WTC11 (cell line): ENCODE data around the gene CAPN11. TPM values are rescaled to one million over a fixed set of nuclear protein-coding genes. Genes with fewer than 3 reads are reported as not detected.
"Not testable (repeated sequence)": the region's sequence is repeated elsewhere in the genome, so short reads cannot be mapped to it uniquely, and the experiment has no call there.

Experiments
- ATAC-seq: fragments of 200-7000 bp; cut with Tn5 transposase; 2 replicates; pipeline ENCODE4 v1.10.0; 2021; ENCODE audit warnings: mild to moderate bottlenecking, moderate library complexity
- CTCF ChIA-PET: fragments of 300-600 bp; sonication (Branson Sonifier 250); formaldehyde crosslinking; loops from one replicate; lab custom pipeline; 2021; ENCODE audit warnings: antibody characterized with exemption; lab: Charles Lee
- POLR2A ChIA-PET: fragments of 350-600 bp; sonication (Branson Sonifier 250); formaldehyde crosslinking; loops from one replicate; lab custom pipeline; 2021; ENCODE audit warnings: antibody characterized with exemption; lab: Charles Lee
- DNase-seq: peaks from one replicate; pipeline ENCODE4 v3.0.0; 2021; ENCODE audit warnings: low spot score
- H3K27ac Mint-ChIP-seq: 2 replicates; pipeline ENCODE4 v1.8.0; 2021; ENCODE audit warnings: mixed read lengths
- H3K27me3 Mint-ChIP-seq: 2 replicates; pipeline ENCODE4 v1.8.0; 2021; ENCODE audit warnings: low read depth, mild to moderate bottlenecking, moderate library complexity, mixed read lengths
- H3K36me3 Mint-ChIP-seq: 2 replicates; pipeline ENCODE4 v1.8.0; 2021; ENCODE audit warnings: mixed read lengths
- H3K4me1 Mint-ChIP-seq: 2 replicates; pipeline ENCODE4 v1.8.0; 2022; ENCODE audit warnings: mixed read lengths
- H3K4me3 Mint-ChIP-seq: 2 replicates; pipeline ENCODE4 v1.8.0; 2021; ENCODE audit warnings: mild to moderate bottlenecking, moderate library complexity, mixed read lengths
- H3K9me3 Mint-ChIP-seq: 2 replicates; pipeline ENCODE4 v1.8.0; 2021; ENCODE audit warnings: mixed read lengths
- ARID4B ChIP-seq: sonication (generic); formaldehyde crosslinking; IDR thresholded peaks from 2 replicates; pipeline ENCODE4 v1.8.0; 2023; ENCODE audit warnings: missing genetic modification reagents, mild to moderate bottlenecking, borderline replicate concordance
- ATF1 ChIP-seq: sonication (generic); formaldehyde crosslinking; IDR thresholded peaks from 2 replicates; pipeline ENCODE4 v1.8.1; 2023; ENCODE audit warnings: mild to moderate bottlenecking, moderate library complexity, missing genetic modification reagents
- CBFB ChIP-seq: sonication (generic); formaldehyde crosslinking; IDR thresholded peaks from 2 replicates; pipeline ENCODE4 v1.8.1; 2022; ENCODE audit warnings: mild to moderate bottlenecking, low read depth, missing genetic modification reagents
- CREB1 ChIP-seq: sonication (generic); formaldehyde crosslinking; IDR thresholded peaks from 2 replicates; pipeline ENCODE4 v1.8.0; 2023; ENCODE audit warnings: mild to moderate bottlenecking, missing genetic modification reagents
- E2F5 ChIP-seq: sonication (generic); formaldehyde crosslinking; IDR thresholded peaks from 2 replicates; pipeline ENCODE4 v1.8.1; 2022; ENCODE audit warnings: mild to moderate bottlenecking, moderate library complexity, missing genetic modification reagents
- EMX1 ChIP-seq: fragments of 250-450 bp; sonication (Bioruptor Pico); IDR thresholded peaks from 2 replicates; pipeline ENCODE4 v1.8.0; 2021; ENCODE audit warnings: mild to moderate bottlenecking
- FOXJ3 ChIP-seq: sonication (generic); formaldehyde crosslinking; IDR thresholded peaks from 2 replicates; pipeline ENCODE4 v1.9.0; 2021; ENCODE audit warnings: missing genetic modification reagents, mild to moderate bottlenecking, borderline replicate concordance
- FOXK1 ChIP-seq: sonication (generic); formaldehyde crosslinking; IDR thresholded peaks from 2 replicates; pipeline ENCODE4 v1.8.0; 2022; ENCODE audit warnings: mild to moderate bottlenecking, moderate library complexity, missing genetic modification reagents
- GRHL2 ChIP-seq: fragments of 250-450 bp; sonication (Bioruptor Pico); IDR thresholded peaks from 2 replicates; pipeline ENCODE4 v1.8.0; 2022; ENCODE audit warnings: mild to moderate bottlenecking, moderate library complexity; ENCODE audit not compliant: insufficient replicate concordance, severe bottlenecking
- GTF2I ChIP-seq: fragments of 250-450 bp; sonication (Bioruptor Pico); conservative IDR thresholded peaks from 2 replicates; pipeline ENCODE4 v1.4.0; 2021; ENCODE audit warnings: mild to moderate bottlenecking
- NFE2L1 ChIP-seq: sonication (generic); formaldehyde crosslinking; IDR thresholded peaks from 2 replicates; pipeline ENCODE4 v1.8.1; 2023; ENCODE audit warnings: missing genetic modification reagents
- NR2C2 ChIP-seq: sonication (generic); formaldehyde crosslinking; IDR thresholded peaks from 2 replicates; pipeline ENCODE4 v1.8.0; 2022; ENCODE audit warnings: mild to moderate bottlenecking, missing genetic modification reagents
- OVOL2 ChIP-seq: fragments of 250-450 bp; sonication (Bioruptor Pico); IDR thresholded peaks from 2 replicates; pipeline ENCODE4 v1.9.0; 2021; ENCODE audit warnings: mild to moderate bottlenecking, borderline replicate concordance
- SMAD4 ChIP-seq: sonication (generic); formaldehyde crosslinking; IDR thresholded peaks from 2 replicates; pipeline ENCODE4 v1.8.0; 2022; ENCODE audit warnings: mild to moderate bottlenecking, missing genetic modification reagents
- SP1 ChIP-seq: sonication (generic); formaldehyde crosslinking; conservative IDR thresholded peaks from 2 replicates; pipeline ENCODE4 v1.8.1; 2022; ENCODE audit warnings: missing genetic modification reagents
- TCF7 ChIP-seq: sonication (generic); formaldehyde crosslinking; IDR thresholded peaks from 2 replicates; pipeline ENCODE4 v1.8.0; 2022; ENCODE audit warnings: mild to moderate bottlenecking, low read depth, missing genetic modification reagents, moderate library complexity
- USF2 ChIP-seq: sonication (generic); formaldehyde crosslinking; IDR thresholded peaks from 2 replicates; pipeline ENCODE4 v1.8.1; 2023; ENCODE audit warnings: mild to moderate bottlenecking, missing genetic modification reagents, moderate library complexity
- ZNF219 ChIP-seq: sonication (generic); formaldehyde crosslinking; IDR thresholded peaks from 2 replicates; pipeline ENCODE4 v1.8.0; 2023; ENCODE audit warnings: missing genetic modification reagents, mild to moderate bottlenecking, borderline replicate concordance
- ZNF263 ChIP-seq: sonication (generic); formaldehyde crosslinking; IDR thresholded peaks from 2 replicates; pipeline ENCODE4 v1.8.1; 2022; ENCODE audit warnings: low read depth, mild to moderate bottlenecking, moderate library complexity, missing genetic modification reagents
- total RNA-seq: library from RNA; stranded (reverse); gene quantifications from 3 replicates; pipeline ENCODE4 v1.2.3, GENCODE V29; 2021
- TF ChIP-seq, protein P1 (sequence below): sonication (generic); formaldehyde crosslinking; IDR thresholded peaks from 2 replicates; pipeline ENCODE4 v1.8.1; 2022; ENCODE audit warnings: low read depth, mild to moderate bottlenecking, moderate library complexity, missing genetic modification reagents, borderline replicate concordance
- TF ChIP-seq, protein P2 (sequence below): fragments of 250-450 bp; sonication (Bioruptor Pico); IDR thresholded peaks from 2 replicates; pipeline ENCODE4 v1.9.0; 2021; ENCODE audit warnings: mild to moderate bottlenecking
- TF ChIP-seq, protein P3 (sequence below): fragments of 200-600 bp; IDR thresholded peaks from 2 replicates; pipeline ENCODE4 v1.8.0; 2022; ENCODE audit warnings: antibody characterized with exemption

CAPN11 gene
- total RNA-seq, 1 experiment from 2014 or later, result 2.3 TPM

- TF ChIP-seq ARID4B (CRISPR knock-in tag), result no peak
- no peak for TF ChIP-seq ATF1 (CRISPR knock-in tag)
- TF ChIP-seq FOXJ3 (CRISPR knock-in tag), result no peak
Measured at GRCh38 chr6:44139351-44139743, 19.3 kb upstream of the CAPN11 start (continued).

DNA sequence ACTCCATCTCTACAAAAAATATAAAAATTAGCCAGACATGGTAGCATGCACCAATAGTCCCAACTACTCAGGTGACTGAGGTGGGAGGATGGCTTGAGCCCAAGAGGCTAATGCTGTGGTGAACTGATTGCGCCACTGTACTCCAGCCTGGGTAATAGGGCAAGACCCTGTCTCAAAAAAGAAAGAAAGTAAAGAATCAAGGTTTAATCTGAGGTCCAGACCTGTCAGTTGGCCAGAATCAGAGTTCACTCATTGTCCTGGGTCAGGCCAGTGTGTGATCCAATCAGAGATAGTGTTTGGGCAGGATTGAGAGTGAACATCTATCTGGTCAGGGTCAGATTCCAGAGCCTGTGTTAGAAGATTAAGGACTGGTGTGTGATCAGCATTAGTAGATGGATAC lies 15.8 kb upstream of the CAPN11 start:
- Mint-ChIP-seq H3K27ac (no peak overlapping the region), H3K9me3 (no peaks in the 10 kb centered on the region), H3K4me3 (no peak overlapping the region), H3K4me1 (peaks cover 7% of the 10 kb centered on the region), H3K36me3 (peaks cover 50% of the 10 kb centered on the region), H3K27me3 (no peaks in the 10 kb centered on the region)
- DNase-seq (no peak), ATAC-seq (no peak)
- ChIA-PET POLR2A (no interaction called here), CTCF (no interaction called here)
- TF ChIP-seq USF2 (CRISPR knock-in tag) (no peak), ZNF219 (no peak), NFE2L1 (CRISPR knock-in tag) (no peak), GTF2I (CRISPR knock-in tag) (no peak), ZNF263 (CRISPR knock-in tag) (no peak), FOXK1 (no peak), CREB1 (CRISPR knock-in tag) (no peak), GRHL2 (CRISPR knock-in tag) (no peak), OVOL2 (CRISPR knock-in tag) (no peak)
- TF ChIP-seq, protein P1, sequence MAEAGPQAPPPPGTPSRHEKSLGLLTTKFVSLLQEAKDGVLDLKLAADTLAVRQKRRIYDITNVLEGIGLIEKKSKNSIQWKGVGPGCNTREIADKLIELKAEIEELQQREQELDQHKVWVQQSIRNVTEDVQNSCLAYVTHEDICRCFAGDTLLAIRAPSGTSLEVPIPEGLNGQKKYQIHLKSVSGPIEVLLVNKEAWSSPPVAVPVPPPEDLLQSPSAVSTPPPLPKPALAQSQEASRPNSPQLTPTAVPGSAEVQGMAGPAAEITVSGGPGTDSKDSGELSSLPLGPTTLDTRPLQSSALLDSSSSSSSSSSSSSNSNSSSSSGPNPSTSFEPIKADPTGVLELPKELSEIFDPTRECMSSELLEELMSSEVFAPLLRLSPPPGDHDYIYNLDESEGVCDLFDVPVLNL (CRISPR knock-in tag), result no peak

DNA sequence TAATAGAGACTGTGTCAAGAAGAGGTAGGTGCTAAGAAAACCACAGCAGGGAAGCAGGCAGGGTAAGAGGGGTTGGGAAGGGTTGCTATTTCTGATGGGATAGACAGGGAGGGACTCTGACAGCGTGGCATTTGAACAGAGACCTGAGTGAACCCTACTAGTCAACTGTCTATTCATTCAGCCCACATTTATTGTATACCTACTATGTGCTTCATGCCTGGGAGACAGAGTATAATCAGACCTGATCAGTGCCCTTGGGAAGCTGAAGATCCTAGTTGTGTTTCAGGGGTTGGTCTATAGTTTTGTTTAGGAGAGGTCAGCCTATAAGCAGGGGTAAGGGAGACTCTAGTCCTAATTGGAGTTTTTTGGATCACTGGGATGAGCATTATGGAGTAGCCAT lies 14.9 kb upstream of the CAPN11 start:
- Mint-ChIP-seq H3K27ac (no peak overlapping the region), H3K27me3 (no peaks in the 10 kb centered on the region), H3K36me3 (peaks cover 52% of the 10 kb centered on the region), H3K4me3 (no peak overlapping the region), H3K9me3 (no peaks in the 10 kb centered on the region), H3K4me1 (peaks cover 4% of the 10 kb centered on the region)
- DNase-seq (no peak), ATAC-seq (no peak)
- ChIA-PET POLR2A (no interaction called here), CTCF (no interaction called here)
- TF ChIP-seq, protein P2, sequence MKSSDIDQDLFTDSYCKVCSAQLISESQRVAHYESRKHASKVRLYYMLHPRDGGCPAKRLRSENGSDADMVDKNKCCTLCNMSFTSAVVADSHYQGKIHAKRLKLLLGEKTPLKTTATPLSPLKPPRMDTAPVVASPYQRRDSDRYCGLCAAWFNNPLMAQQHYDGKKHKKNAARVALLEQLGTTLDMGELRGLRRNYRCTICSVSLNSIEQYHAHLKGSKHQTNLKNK, result no peak
- TF ChIP-seq ZNF263 (CRISPR knock-in tag), result no peak
- no peak for TF ChIP-seq E2F5 (CRISPR knock-in tag)
- TF ChIP-seq SP1 (CRISPR knock-in tag), result no peak
- no peak for TF ChIP-seq CBFB (CRISPR knock-in tag)
- TF ChIP-seq, protein P3, sequence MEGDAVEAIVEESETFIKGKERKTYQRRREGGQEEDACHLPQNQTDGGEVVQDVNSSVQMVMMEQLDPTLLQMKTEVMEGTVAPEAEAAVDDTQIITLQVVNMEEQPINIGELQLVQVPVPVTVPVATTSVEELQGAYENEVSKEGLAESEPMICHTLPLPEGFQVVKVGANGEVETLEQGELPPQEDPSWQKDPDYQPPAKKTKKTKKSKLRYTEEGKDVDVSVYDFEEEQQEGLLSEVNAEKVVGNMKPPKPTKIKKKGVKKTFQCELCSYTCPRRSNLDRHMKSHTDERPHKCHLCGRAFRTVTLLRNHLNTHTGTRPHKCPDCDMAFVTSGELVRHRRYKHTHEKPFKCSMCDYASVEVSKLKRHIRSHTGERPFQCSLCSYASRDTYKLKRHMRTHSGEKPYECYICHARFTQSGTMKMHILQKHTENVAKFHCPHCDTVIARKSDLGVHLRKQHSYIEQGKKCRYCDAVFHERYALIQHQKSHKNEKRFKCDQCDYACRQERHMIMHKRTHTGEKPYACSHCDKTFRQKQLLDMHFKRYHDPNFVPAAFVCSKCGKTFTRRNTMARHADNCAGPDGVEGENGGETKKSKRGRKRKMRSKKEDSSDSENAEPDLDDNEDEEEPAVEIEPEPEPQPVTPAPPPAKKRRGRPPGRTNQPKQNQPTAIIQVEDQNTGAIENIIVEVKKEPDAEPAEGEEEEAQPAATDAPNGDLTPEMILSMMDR, result no peak
- TF ChIP-seq TCF7 (CRISPR knock-in tag), result no peak
- TF ChIP-seq EMX1, result no peak
- TF ChIP-seq NR2C2 (CRISPR knock-in tag), result no peak
- no peak for TF ChIP-seq SMAD4 (CRISPR knock-in tag)
- TF ChIP-seq, all 79 proteins: peak for 0

- ATAC-seq, H3K27me3 Mint-ChIP-seq, H3K4me1 Mint-ChIP-seq, DNase-seq, H3K27ac Mint-ChIP-seq, H3K9me3 Mint-ChIP-seq, POLR2A ChIA-PET, H3K4me3 Mint-ChIP-seq: not testable (repeated sequence)
- CTCF ChIA-PET, result interaction anchor here (0.6 kb wide), 1 partner anchor 10 kb away, joined by 3 read pairs; no protein-coding TSS in a partner anchor
- H3K36me3 Mint-ChIP-seq, result peaks cover 56% of the 10 kb centered on the region
Measured at GRCh38 chr6:44144536-44144935, 14.1 kb upstream of the CAPN11 start.
